ENCODE measurements around the gene DENND4C.
"Not testable (repeated sequence)": the region's sequence is repeated elsewhere in the genome, so short reads cannot be mapped to it uniquely, and the experiment has no call there.

DENND4C gene

DNA sequence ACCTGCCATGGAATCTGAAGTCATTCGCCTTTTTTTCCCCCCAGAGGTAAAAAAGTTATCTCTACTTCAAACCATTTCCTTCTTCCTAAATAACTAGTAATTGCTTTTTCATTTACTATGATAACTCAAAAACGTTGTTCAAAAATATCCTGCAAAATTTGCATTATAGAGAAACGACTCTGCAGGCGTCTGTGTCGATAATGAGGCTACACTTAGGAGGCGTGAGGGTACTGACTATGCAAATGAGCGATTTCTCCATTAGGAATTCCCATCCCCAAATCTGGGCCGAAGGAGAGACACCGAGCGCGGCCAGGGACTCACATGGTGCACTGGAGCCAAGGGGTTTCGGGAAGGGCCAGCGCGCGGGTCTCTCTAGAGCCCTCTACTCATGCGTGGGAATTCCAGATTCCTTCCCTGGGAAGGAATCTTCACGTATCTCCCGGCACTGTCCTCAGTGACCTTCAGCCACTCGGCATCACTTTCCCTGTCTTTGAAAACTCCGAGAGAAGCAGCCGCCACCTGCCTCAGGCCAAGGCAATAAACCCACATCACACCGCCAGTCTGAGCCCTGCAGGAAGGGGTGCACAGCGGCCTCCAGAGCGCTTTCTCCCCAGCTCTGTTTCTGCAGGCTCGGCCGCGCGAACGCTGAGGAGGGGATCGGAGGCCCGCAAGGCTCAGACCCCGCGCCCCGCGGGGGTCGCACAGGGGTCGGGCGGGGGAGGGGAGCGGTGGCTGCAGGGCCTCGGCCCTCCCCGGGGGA lies 718 bp upstream of the DENND4C start:
- peak; percentile 57 for DNase-seq

DNA sequence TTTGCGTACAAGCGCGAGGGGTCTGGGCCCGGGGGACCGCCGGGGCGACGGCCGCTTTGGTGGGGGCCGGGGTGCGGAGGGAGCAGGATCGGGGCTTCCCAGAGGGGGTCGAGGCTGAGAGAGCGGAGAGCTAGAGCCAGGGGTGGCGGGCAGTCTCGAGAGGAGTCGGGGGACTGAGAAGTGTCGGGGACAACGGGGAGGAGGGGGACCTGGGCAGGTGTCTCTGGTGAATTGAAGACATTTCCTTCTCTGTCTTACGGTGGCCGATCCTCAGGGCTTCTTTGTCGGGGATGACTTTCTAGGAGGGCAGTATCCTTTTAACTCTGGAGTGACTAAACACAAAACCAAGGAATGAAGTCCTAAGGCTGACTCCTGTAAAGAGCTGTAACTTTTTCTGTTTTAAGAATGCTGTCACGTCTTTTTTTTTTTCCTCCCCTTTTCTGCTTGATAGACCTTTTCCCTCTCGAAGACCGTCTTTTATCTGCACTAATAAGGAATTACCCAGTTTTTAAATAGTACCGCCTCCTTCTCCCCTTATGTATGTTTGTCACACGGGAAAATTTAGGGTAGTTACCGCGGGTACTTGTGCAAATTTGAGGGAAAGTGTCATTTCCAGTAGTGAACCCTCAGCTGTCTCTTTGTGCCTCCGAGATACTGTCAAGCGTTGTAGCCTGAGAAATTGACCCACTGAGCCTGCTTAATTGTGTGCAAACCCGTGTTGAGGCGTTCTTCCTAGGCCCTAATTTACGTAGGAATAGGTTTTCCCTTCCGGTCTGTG lies 822 bp downstream of the DENND4C start:
- peak; percentile 19 for DNase-seq

DNA sequence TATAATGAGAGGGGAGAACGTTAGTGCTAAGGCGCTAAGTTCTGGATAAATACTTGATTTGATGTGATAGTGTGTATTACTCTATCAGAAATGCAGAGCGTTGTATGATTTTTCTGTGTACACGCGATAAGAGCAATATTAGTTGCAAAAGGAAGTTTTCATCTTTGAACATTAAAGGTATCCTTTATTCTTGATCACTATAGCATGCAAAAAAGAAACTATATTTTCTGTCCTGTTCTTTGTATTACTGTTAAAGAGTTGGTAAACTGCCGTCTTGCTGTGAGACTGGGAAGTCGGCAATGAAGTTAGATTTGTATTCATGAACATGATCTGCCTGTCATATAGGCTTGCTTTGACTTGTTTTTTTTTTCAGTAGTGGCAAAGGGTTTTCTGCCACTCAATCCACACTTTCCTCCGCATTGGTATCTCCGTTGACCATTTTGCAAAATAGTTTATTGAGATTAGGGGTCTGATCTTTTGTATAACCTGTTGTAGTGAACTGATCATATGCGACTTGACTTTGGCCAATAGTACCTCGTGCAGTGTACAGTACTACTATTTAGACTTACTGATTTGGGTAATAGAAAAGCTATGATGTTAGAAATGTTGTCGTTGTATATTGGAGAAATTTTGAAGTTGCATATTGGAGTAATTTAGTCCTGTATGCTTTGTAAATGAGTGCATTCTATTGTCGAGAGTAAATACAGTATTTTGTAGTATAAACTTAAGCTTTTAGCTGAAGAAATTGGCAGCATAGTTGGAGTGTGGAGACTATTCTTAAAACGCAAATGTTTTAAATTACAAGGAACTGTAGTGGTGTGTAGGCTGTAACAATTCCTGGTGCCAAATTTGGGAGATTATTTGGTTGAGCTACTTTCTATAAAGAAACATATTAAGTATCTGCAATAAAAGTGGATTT lies 1.7 kb downstream of the DENND4C start:
- peak; percentile 37 for DNase-seq

DNA sequence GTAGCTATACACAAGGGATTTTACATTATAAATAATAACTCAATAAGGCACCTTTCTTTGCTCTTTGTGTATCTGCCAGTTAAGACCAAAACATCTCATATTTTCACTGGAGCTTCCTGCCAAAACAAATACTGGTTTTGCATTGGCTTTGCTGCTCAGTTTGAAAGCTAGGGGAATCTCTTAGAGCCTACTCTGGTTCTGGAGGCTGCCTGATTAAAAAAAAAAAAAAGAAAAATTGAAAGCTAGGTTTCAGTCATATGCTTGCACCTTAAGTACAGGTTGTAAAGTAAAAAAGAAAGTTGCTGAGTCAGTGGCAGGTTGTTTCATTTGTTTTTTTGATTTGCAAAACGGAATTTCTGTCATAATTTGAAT lies 2.3 kb downstream of the DENND4C start:
- no peak for DNase-seq

DNA sequence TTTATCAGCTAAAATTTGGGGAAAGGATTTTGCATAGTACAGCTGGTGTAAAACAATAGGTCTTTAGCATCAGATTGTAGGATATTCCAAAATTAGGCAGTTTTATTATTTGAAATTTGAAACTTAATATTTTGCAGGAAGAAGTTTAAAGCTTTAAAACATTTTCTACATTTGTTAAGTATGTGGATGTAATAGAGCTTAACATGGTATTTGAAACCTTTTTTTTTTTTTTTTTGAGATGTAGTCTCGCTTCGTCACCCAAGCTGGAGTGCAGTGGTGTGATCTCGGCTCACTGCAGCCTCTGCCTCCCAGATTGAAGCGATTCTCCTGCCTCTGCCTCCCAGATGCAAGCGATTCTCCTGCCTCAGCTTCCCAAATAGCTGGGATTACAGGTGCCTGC lies 2.9 kb downstream of the DENND4C start:
- DNase-seq: no peak

DNA sequence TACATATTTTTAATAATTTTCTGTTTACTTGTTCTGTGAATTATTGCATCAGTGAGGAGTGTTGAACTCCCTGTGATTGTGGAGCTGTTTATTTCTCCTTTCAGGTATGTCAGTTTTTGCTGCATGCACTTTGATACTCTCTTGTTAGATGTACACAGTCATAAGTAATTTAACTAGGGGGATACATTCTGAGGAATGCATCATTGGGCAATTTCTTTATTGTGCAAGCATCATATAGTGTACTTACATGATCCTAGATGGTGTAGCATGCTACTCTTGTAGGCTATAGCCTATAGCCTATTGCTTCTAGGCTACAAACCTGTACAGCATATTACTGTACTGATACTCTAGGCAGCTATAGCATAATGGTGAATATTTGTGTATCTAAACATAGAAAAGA lies 9.5 kb downstream of the DENND4C start:
- DNase-seq: no peak

DNA sequence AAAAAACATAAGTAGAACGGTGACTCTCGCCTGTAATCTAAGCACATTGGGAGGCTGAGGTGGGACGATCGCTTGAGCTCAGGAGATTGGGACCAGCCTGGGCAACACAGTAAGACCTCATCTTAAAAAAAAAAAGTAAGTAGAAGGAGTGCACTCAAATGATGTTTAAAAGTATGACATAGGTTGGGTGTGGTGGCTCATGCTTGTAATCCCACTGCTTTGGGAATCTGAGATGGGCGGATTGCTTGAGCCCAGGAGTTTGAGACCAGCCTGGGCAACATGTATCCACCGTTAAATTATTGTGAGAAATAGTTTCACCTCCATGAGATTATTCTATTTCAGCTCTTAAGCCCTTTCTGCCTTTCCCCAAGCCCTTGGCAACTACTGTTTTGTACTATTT lies 11.2 kb downstream of the DENND4C start:
- no peak for DNase-seq

DNA sequence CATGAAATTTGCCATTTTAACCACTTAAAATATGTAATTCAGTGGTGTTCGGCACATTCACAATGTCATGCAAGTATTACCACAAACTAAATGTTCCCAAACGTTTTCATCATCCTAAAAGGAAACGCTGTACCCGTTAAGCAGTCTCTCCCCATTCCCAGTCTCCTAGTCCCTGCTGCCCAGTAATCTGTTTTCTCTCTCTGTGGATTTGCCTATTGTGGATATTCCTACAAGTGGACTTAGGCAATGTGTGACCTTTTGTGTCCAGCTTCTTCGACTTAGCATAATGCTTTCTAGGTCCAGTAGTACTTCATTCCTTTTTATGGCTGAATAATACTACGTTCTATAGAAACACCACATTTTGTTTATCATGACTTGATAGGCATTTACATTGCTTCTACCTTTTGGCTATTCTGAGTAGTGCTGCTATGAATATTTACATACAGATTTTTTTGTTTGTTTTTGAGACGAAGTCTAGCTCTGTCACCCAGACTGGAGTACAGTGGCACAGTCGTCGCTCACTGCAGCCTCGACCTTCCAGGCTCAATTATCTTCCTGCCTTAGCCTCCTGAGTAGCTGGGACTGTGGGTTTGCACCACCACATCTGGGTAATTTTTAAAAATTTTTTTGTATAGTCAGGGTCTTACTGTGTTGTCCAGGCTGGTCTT lies 13.0 kb downstream of the DENND4C start:
- no peak for DNase-seq

DNA sequence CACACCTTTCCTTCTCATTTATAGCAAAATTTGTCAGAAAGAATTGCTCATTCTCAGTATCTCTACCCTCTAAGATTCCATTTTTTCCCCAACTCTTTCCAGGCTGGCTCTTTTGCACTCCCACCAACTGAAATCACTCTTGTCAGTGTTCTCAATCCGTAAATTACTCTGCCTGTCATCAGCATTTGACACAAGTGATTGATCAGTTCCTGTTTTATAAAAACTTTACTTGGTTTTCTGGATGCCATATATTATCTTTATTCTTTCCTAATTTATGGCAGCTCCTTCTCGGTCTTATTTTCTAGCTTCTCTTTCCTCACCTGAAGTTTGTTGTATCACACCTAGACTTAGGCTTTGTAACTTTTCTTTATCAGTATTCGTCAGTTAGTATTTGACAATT lies 16.4 kb downstream of the DENND4C start:
- DNase-seq: no peak

DNA sequence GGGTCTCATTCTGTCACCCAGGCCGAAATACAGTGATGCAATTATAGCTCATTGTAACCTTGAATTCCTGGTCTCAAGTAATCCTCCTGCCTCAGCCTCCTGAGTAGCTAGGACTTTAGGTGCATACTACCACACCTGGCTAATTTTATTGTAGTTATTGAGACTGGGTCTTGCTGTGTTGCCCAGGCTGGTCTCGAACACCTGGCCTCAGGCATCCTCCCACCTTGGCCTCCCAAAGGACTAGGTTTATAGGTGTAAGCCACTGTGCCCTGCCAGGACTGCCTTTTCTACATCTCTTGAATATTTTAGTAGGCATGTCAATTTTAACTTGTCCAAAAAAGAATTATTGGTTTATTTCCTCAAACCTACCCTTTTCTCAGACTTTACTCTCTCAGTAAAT lies 16.9 kb downstream of the DENND4C start:
- no peak for DNase-seq

DNA sequence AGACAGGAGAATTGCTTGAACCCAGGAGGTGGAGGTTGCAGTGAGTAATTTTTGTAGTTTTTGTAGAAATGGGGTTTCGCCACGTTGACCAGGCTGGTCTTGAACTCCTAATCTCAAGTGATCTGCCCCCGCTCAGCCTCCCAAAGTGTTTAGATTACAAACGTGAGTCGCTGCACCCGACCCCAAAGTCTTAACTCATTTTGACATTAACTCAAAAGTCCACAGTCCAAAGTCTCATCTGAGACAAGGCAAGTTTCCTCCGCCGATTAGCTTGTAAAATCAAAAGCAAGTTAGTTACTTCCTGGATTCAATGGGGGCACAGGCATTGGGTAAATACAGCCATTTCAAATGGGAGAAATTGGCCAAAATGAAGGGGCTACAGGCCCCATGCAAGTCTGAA lies 19.9 kb downstream of the DENND4C start:
- not testable (repeated sequence) for DNase-seq

DNA sequence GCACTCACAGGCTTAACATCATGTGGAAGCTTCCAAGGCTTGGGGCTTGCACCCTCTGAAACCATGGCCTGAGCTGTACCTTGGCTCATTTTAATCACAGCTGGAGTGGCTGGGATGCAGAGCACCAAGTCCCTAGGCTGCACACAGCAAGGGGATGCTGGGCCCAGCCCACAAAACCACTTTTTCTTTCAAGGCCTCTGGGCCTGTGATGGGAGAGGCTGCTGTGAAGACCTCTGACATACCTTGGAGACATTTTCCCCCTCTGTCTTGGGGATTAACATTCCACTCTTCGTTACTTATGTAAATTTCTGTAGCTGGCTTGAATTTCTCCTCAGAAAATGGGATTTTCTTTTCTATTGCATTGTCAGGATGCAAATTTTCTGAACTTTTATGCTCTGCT lies 20.7 kb downstream of the DENND4C start:
- DNase-seq: not testable (repeated sequence)

DNA sequence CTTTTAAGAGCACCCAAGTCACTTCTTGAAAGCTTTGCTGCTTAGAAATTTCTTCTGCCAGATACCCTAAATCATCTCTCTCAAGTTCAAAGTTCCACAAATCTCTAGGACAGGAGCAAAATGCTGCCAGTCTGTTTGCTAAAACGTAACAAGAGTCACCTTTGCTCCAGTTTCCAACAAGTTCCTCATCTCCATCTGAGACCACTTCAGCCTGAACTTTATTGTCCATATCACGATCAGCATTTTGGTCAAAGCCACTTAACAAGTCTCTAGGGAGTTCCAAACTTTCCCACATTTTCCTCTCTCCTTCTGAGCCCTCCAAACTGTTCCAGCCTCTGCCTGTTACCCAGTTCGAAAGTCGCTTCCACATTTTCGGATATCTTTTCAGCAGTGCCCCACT lies 21.1 kb downstream of the DENND4C start:
- not testable (repeated sequence) for DNase-seq

DNA sequence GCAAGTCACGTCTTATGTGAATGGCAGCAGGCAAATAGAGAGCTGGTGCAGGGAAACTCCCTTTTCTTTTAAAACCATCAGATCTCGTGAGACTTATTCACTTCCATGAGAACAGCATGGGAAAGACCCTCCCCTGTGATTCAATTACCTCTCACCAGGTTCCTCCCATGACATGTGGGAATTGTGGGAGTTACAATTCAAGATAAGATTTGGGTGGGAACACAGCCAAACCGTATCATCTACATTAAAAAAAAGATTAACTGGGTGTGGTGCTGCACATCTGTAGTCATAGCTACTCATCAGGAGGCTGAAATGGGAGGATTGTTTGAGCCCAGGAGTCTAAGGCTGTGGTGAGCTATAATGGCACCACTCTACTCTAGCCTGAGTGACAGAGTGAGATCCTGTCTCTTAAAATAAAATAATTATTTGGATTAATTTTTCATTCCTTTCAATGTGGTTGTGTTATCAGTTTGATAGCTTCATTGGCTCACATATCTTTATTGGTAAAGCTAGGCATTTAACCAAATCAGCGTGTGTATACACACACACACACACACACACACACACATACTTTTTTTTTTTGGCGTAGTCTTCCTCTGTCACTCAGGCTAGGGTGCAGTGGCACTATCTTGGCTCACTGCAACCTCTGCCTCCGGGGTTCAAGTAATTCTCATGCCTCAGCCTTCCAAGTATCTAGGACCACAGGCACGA lies 21.8 kb downstream of the DENND4C start:
- no peak for DNase-seq

DNA sequence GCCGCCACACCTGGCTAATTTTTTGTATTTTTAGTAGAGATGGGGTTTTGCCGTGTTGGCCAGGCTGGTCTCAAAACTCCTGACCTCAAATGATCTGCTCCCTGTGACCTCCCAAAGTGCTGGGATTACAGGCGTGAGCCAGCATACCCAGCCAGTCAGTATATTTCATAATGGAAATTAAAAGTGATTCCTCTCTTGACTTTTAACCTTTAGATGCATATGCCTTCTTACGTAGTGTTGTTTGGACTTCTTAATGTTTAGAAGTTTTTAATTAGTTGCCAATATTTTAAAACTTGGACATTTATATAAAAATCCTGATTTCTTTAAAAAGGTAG lies 22.4 kb downstream of the DENND4C start:
- no peak for DNase-seq

DNA sequence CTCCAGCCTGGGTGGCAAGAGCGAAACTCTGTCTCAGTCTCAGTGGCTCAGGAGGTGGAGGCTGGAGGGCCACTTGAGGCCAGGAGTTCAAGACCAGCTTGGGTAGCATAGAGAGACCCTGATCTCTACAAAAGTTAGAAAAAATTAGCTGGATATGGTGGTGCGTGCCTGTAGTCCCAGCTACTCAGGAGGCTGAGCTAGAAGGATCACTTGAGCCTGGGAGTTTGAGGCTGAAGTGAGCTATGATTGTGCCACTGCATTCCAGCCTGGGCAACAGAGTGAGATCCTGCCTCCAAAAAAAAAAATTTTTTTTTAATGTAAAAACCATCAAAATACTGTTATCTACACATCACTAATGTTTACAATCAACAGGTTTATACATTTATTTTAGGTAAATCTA lies 24.6 kb downstream of the DENND4C start:
- DNase-seq: no peak

DNA sequence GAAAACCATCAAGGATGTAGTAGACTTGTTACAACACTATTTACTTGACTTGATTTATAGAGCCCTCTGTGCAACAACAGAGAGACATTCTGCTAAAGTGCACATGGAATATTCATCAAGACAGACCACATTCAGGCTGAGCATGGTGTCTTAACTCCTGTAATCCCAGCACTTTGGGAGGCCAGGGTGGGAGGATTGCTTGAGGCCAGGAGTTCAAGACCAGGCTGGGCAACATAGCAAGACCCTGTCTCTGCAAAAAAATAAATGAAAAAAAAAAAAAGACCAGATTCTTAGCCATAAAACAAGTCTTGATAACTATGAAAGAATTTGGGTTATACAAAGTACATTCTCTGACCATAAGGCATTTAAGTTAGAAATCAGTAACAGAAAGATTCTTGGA lies 25.3 kb downstream of the DENND4C start:
- DNase-seq: no peak

DNA sequence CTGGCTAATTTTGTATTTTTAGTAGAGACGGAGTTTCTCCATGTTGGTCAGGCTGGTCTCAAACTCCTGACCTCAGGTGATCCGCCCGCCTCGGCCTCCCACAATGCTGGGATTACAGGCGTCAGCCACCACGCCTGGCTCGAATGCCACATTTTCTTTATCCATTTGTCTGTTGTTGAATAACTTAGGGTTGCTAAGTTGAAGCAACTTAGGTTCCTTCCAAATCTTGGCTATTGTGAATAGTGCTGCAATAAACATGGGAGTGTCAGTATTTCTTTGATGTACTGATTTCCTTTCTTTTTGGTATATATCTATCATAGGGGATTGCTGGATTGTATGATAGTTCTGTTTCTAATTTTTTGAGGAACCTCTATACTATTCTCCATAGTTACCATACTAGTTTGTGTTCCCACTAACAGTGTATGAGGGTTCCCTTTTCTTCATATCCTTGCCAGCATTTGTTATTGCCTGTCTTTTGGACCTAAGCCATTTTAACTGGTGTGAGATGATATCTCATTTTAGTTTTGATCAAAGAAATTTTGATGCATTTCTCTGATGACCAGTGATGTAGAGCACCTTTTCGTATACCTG lies 29.3 kb downstream of the DENND4C start:
- DNase-seq: not testable (repeated sequence)

DNA sequence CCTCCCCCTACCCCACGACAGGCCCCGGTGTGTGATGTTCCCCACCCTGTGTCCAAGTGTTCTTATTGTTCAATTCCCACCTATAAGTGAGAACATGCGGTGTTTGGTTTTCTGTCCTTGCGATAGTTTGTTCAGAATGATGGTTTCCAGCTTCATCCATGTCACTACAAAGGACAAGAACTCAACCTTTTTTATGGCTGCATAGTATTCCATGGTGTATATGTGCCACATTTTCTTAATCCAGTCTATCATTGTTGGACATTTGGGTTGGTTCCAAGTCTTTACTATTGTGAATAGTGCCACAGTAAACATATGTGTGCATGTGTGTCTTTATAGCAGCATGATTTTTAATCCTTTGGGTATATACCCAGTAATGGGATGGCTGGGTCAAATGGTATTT lies 35.1 kb downstream of the DENND4C start:
- DNase-seq: not testable (repeated sequence)

DNA sequence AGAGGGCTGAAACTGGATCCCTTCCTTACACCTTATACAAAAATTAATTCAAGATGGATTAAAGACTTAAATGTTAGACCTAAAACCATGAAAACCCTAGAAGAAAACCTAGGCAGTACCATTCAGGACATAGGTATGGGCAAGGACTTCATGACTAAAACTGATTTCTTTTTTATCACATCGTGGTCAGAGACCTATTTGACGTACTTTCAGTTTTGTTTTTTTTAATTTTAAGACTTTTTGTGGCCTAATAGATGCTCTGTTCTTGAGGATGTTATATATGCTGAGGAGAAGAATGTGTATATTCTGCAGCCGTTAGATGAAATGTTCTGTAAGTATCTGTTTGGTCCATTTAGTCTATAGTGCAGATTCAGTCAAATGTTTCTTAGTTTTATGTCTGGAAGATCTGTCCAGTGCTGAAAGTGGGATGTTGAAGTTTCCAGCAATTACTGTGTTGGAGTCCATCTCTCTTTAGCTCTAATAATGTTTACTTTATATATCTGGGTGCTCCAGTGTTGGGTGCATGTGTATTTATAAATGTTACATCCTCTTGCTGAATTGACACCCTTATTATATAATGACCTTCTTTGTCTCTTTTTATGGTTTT lies 36.4 kb downstream of the DENND4C start:
- DNase-seq: not testable (repeated sequence)

DNA sequence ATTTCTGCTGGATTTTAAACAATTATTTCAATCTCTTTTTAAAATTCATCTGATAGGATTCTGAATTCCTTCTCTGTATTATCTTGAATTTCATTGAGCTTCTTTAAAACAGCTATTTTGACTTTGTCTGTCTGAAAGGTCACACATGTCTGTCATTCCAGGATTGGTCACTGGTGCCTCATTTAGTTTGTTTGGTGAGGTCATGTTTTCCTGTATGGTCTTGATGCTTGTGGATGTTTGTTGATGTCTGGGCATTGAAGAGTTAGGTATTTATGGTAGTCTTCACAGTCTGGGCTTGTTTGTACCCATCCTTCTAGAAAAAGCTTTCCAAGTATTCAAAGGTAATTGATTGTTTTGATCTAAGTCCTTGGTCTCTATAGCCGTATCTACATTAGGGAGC lies 39.1 kb downstream of the DENND4C start:
- no peak for DNase-seq

Data from NCI-H1694 treated with DMSO at 0.1 percent for 48 hours (cell line).